Gastroesophageal sphincter (tissue), 4 donors: Measurements from ENCODE around the gene ZNF443. TPM values are rescaled to one million over a fixed set of nuclear protein-coding genes. Genes with fewer than 3 reads are reported as not detected.
"Not testable (repeated sequence)": the region's sequence is repeated elsewhere in the genome, so short reads cannot be mapped to it uniquely, and the experiment has no call there.

Experiments used
- ATAC-seq: fragments of 150-250 bp; one replicate; pipeline ENCODE4 v1.9.1; 2016; ENCODE audit warnings: mild to moderate bottlenecking, moderate library complexity
- H3K27ac ChIP-seq, 4 donors: fragments of 200-600 bp; sonication (generic) in 3 of 4; 1 replicate in 3 of 4; 2 replicates in 1 of 4; pipeline ENCODE4 v1.5.1; 2016 to 2019
- H3K27me3 ChIP-seq: fragments of 200-600 bp; sonication (generic); one replicate; pipeline ENCODE4 v1.5.1; 2019
- H3K36me3 ChIP-seq, 2 donors: fragments of 200-600 bp; sonication (generic); one replicate each; pipeline ENCODE4 v1.5.1; 2019; ENCODE audit warnings: control low read depth in 1 of 2
- H3K4me1 ChIP-seq, 3 donors: fragments of 200-600 bp; sonication (generic); 1 replicate in 2 of 3; 2 replicates in 1 of 3; pipeline ENCODE4 v1.5.1; 2016 to 2019; ENCODE audit warnings: control low read depth in 2 of 3
- H3K4me3 ChIP-seq, 2 donors: fragments of 200-600 bp; sonication (generic); one replicate each; pipeline ENCODE4 v1.5.1; 2019; ENCODE audit warnings: mild to moderate bottlenecking in 1 of 2, moderate library complexity in 1 of 2
- H3K9me3 ChIP-seq, 3 donors: fragments of 200-600 bp; sonication (generic); one replicate each; pipeline ENCODE4 v1.5.1; 2017 to 2019; ENCODE audit warnings: control low read depth in 2 of 3
- CTCF ChIP-seq, 4 experiments: fragments of 200-600 bp in 2 of 4; fragments of 450-650 bp in 2 of 4; sonication (generic) in 1 of 4; IDR thresholded peaks; one replicate each; pipeline ENCODE4 v1.5.1; 2017 to 2019; ENCODE audit warnings: antibody characterized with exemption in 4 of 4, mild to moderate bottlenecking in 2 of 4, moderate library complexity in 2 of 4
- EP300 ChIP-seq: sonication (generic); formaldehyde crosslinking; IDR thresholded peaks from one replicate; pipeline ENCODE4 v1.6.1; 2017; ENCODE audit warnings: antibody characterized with exemption, mild to moderate bottlenecking
- POLR2A ChIP-seq, 2 donors: fragments of 450-650 bp; IDR thresholded peaks; one replicate each; pipeline ENCODE4 v1.6.1; 2017; ENCODE audit warnings: antibody characterized with exemption in 2 of 2, mild to moderate bottlenecking in 2 of 2, moderate library complexity in 1 of 2
- POLR2AphosphoS5 ChIP-seq: sonication (generic); formaldehyde crosslinking; IDR thresholded peaks from one replicate; pipeline ENCODE4 v1.6.1; 2017; ENCODE audit warnings: antibody characterized with exemption
- WGBS, 2 donors: methylation state at CpG; one replicate each; pipeline ENCODE4 v1.1.5; 2018; ENCODE audit warnings: low coverage in 1 of 2; 5-methylcytosine and 5-hydroxymethylcytosine counted together
- total RNA-seq, 4 donors: library from RNA; depleted of rRNA; stranded (reverse); fragments of >200 nt; gene quantifications; one replicate each; pipeline ENCODE4 v1.1.0, GENCODE V29; 2016

ZNF443 gene
- total RNA-seq, 4 donors from 2014 or later, result 3.1 to 9.2 (median 5.2) TPM

- Histone ChIP-seq H3K36me3 (peaks cover 0 to 13% of the 10 kb centered on the region in 2 donors), H3K27ac (no peak overlapping the region), H3K4me3 (no peak overlapping the region), H3K27me3 (no peaks in the 10 kb centered on the region), H3K4me1 (no peaks in the 10 kb centered on the region), H3K9me3 (peaks cover 0 to 23% (median 0%) of the 10 kb centered on the region in 3 donors)
- TF ChIP-seq EP300 (no peak), POLR2AphosphoS5 (no peak), CTCF (IDR thresholded peaks at IDR 0.05) (no peak), POLR2A (IDR thresholded peaks at IDR 0.05) (no peak)
- no peak for ATAC-seq
- WGBS, 2 donors, result 100% methylated on average over 1 of the region's 2 CpGs; no CpG with 5 or more reads in 1 of the 2 donors
These were observed 8.0 kb upstream of the ZNF443 start for GRCh38 chr19:12448808-12449207.

- Histone ChIP-seq H3K4me3 (peak overlapping the region; percentile 65 to 75), H3K27ac (peak overlapping the region; percentile 52 to 90 (median 86)), H3K4me1 (peaks cover 0 to 18% (median 2%) of the 10 kb centered on the region in 3 donors)
- not testable (repeated sequence) for ATAC-seq, H3K9me3 ChIP-seq, H3K36me3 ChIP-seq, H3K27me3 ChIP-seq
- WGBS, 2 donors, result 6% methylated on average over 2 of the region's 28 CpGs; no CpG with 5 or more reads in 1 of the 2 donors
These were observed 908 bp downstream of the ZNF443 start for GRCh38 chr19:12439686-12440540.

GRCh38 chr19:12430726-12431299 is 10.0 kb downstream of the ZNF443 start:
- WGBS, 2 donors, result 90 to 96% methylated on average over 4 of the region's 6 CpGs
- not testable (repeated sequence) for H3K9me3 ChIP-seq, H3K4me3 ChIP-seq, H3K27me3 ChIP-seq, ATAC-seq, H3K4me1 ChIP-seq, H3K27ac ChIP-seq
- peaks cover 0 to 37% of the 10 kb centered on the region in 2 donors for H3K36me3 ChIP-seq

GRCh38 chr19:12425888-12426274 is 14.9 kb downstream of the ZNF443 start:
- WGBS, 2 donors, result 95 to 100% methylated on average over 2 to 3 of the region's 4 CpGs
- no peak overlapping the region for H3K27ac ChIP-seq
- TF ChIP-seq CTCF (IDR thresholded peaks at IDR 0.05), result no peak
- no peak for TF ChIP-seq POLR2A (IDR thresholded peaks at IDR 0.05)
- no peak overlapping the region for H3K4me3 ChIP-seq
- peaks cover 0 to 29% of the 10 kb centered on the region in 2 donors for H3K36me3 ChIP-seq
- no peak for ATAC-seq
- no peaks in the 10 kb centered on the region for H3K27me3 ChIP-seq
- peaks cover 0 to 2% (median 0%) of the 10 kb centered on the region in 3 donors for H3K9me3 ChIP-seq
- H3K4me1 ChIP-seq, result no peaks in the 10 kb centered on the region

GRCh38 chr19:12425236-12425887 is 15.5 kb downstream of the ZNF443 start:
- H3K27me3 ChIP-seq, result no peaks in the 10 kb centered on the region
- H3K9me3 ChIP-seq, result no peaks in the 10 kb centered on the region
- no peak overlapping the region for H3K4me3 ChIP-seq
- H3K27ac ChIP-seq, result no peak overlapping the region
- H3K36me3 ChIP-seq, result peaks cover 0 to 29% of the 10 kb centered on the region in 2 donors
- no peak for TF ChIP-seq POLR2AphosphoS5
- no peak for TF ChIP-seq POLR2A (IDR thresholded peaks at IDR 0.05)
- no peak for TF ChIP-seq EP300
- TF ChIP-seq CTCF (IDR thresholded peaks at IDR 0.05), result no peak
- no peaks in the 10 kb centered on the region for H3K4me1 ChIP-seq
- no peak for ATAC-seq
- 94 to 100% methylated on average over 1 to 2 of the region's 2 CpGs for WGBS, 2 donors

GRCh38 chr19:12417273-12417672 is 23.5 kb downstream of the ZNF443 start:
- not testable (repeated sequence) for H3K9me3 ChIP-seq, H3K36me3 ChIP-seq, H3K27me3 ChIP-seq, ATAC-seq, H3K27ac ChIP-seq, H3K4me3 ChIP-seq, H3K4me1 ChIP-seq
- WGBS, 2 donors, result 88 to 96% methylated on average over 5 of the region's 5 CpGs
